Lower lobe of right lung (tissue), 2 donors: Measurements from ENCODE around the gene PODXL2. TPM values are rescaled to one million over a fixed set of nuclear protein-coding genes. Genes with fewer than 3 reads are reported as not detected.
A peak's percentile ranks its signal among the peaks of the same experiment; 100 is the strongest.

Experiments used
- ATAC-seq, 2 donors: fragments of 200-7000 bp; cut with Tn5 transposase; one replicate each; pipeline ENCODE4 v1.9.1; 2020 to 2022; ENCODE audit warnings: mild to moderate bottlenecking in 2 of 2, moderate library complexity in 2 of 2
- DNase-seq: peaks from one replicate; pipeline ENCODE4 v3.0.0-alpha.2; 2020
- H3K27ac ChIP-seq: fragments of 200-600 bp; one replicate; pipeline ENCODE4 v1.8.0; 2022
- H3K27me3 ChIP-seq: fragments of 200-600 bp; one replicate; pipeline ENCODE4 v1.8.0; 2022; ENCODE audit warnings: low read depth
- H3K36me3 ChIP-seq: fragments of 200-600 bp; one replicate; pipeline ENCODE4 v1.8.0; 2022; ENCODE audit warnings: mild to moderate bottlenecking
- H3K4me1 ChIP-seq: fragments of 200-600 bp; one replicate; pipeline ENCODE4 v1.8.0; 2022
- H3K4me3 ChIP-seq: fragments of 200-600 bp; one replicate; pipeline ENCODE4 v1.8.0; 2022; ENCODE audit warnings: mild to moderate bottlenecking
- H3K9me3 ChIP-seq: fragments of 200-600 bp; one replicate; pipeline ENCODE4 v1.8.0; 2022
- intact Hi-C: fragments of 100-400 bp; cut with DNase I; formaldehyde crosslinking; loops from one replicate; pipeline ENCODE4 v1.11.0; 2022
- total RNA-seq: library from RNA; stranded (reverse); fragmentation: NEBNext Ultra II Directional; extraction: Animal tissue kit (Norgen Biotek cat#: 25700); gene quantifications from one replicate; pipeline ENCODE4 v1.2.1, GENCODE V29; 2021
- TF ChIP-seq, protein P1 (sequence below): fragments of 200-600 bp; IDR thresholded peaks from one replicate; pipeline ENCODE4 v1.8.0; 2022; ENCODE audit warnings: antibody characterized with exemption, mild to moderate bottlenecking
- donor health status: DM: no; HTN: yes; CAD: no; lungs with severe emphysema.

PODXL2 gene
- total RNA-seq, 1 donor from 2014 or later = 2.2 TPM

DNA sequence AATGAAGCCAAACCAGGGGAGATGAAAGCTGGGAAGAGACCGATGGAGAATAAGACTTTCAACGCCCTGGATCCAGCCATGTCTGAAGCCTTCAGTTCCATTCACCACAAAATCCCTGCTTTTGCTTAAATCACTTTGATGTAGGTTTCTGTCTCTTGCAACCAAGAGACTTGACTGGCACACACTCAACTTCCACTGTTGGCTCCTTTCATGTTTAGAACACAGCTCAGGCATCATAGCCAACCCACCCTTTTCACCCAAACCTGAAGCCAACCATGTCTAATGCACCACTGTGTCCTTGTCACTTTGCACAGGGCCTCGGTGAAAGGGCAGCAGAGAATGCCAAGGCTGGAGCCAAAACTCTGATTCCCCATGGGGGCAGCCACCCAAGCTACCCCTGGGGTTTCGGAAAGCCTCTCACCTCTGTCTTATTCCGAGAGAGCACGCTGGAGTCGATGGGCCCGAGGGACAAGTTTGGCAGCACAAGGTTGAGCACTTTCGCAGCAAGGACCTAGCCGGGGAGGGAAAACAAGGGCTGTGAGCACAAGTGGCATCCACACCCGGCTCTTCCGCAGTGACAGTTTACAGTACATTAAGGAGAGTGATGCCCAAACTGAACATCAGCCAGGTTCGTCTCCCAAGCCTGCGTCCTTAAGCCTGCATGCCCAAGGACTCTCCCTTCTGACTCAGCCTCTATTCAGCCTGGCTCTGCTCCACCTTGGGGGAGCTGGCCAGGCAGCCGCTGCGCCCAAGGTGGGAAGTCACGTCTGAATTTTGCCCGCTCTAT, 81.4 kb downstream of the PODXL2 start:
- Histone ChIP-seq H3K9me3 (no peaks in the 10 kb centered on the region), H3K4me1 (peaks cover 49% of the 10 kb centered on the region), H3K27me3 (no peaks in the 10 kb centered on the region), H3K27ac (peak overlapping the region; percentile 6), H3K36me3 (peaks cover 13% of the 10 kb centered on the region), H3K4me3 (no peak overlapping the region)
- ATAC-seq = peak in 1 of 2 donors; percentile 9
- intact Hi-C loops = no loop called here
- no peak for DNase-seq
- TF ChIP-seq, protein P1, sequence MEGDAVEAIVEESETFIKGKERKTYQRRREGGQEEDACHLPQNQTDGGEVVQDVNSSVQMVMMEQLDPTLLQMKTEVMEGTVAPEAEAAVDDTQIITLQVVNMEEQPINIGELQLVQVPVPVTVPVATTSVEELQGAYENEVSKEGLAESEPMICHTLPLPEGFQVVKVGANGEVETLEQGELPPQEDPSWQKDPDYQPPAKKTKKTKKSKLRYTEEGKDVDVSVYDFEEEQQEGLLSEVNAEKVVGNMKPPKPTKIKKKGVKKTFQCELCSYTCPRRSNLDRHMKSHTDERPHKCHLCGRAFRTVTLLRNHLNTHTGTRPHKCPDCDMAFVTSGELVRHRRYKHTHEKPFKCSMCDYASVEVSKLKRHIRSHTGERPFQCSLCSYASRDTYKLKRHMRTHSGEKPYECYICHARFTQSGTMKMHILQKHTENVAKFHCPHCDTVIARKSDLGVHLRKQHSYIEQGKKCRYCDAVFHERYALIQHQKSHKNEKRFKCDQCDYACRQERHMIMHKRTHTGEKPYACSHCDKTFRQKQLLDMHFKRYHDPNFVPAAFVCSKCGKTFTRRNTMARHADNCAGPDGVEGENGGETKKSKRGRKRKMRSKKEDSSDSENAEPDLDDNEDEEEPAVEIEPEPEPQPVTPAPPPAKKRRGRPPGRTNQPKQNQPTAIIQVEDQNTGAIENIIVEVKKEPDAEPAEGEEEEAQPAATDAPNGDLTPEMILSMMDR = no peak

DNA sequence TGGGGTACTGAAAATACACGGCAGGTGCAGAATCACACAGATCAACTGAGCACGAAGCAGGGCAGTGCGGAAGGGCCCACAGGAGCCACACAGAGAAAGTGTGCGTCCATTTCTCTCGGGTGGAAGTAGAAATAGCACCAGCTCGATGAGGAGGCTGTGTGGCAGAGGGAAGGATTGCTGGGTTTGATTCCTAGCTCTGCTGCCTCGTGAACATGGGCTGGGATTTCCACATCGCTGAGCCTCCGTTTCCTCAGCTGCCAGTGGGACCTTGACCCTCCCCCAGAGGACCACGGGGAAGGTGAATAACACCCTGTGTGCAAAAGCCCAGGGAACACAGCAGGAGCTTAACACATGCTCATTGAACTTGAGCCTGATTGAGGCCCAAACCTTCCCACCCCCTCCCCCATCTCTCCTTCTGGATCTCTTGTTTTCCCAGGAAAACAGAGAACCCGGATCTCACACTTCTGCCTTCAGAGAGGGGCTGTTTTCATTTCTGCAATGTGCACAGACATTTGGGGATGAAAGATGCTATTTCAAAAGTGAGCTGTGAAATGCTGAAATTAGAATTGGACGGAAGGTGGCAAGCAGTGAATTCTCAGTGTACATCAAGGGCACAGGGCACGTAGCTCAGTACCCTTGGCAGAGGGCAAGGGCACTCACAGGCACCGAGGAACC, 82.2 kb downstream of the PODXL2 start:
- H3K9me3 ChIP-seq = no peaks in the 10 kb centered on the region
- DNase-seq (no peak), ATAC-seq (no peak)
- intact Hi-C loops = no loop called here
- H3K4me1 ChIP-seq = peaks cover 57% of the 10 kb centered on the region
- H3K27me3 ChIP-seq = no peaks in the 10 kb centered on the region
- no peak overlapping the region for H3K27ac ChIP-seq
- H3K36me3 ChIP-seq = peaks cover 12% of the 10 kb centered on the region
- TF ChIP-seq, protein P1 = no peak
- H3K4me3 ChIP-seq = no peak overlapping the region

DNA sequence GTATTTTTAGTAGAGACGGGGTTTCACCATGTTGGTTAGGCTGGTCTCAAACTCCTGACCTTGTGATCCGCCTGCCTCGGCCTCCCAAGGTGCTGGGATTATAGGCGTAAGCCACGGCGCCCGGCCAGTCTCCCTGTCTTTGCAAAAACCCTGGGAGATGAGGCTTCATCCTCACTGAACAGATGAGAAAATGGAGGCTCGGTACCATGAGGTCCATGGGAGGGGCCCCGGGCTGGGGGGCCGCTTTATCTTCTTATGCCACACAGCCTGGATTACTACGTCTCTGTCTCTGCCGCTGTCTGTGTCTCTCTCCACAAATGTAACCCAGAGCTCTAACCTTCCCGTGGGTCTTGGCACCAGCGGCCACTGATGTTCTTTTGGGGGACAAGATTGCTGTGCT, 82.9 kb downstream of the PODXL2 start:
- intact Hi-C loops = no loop called here
- no peak for DNase-seq

DNA sequence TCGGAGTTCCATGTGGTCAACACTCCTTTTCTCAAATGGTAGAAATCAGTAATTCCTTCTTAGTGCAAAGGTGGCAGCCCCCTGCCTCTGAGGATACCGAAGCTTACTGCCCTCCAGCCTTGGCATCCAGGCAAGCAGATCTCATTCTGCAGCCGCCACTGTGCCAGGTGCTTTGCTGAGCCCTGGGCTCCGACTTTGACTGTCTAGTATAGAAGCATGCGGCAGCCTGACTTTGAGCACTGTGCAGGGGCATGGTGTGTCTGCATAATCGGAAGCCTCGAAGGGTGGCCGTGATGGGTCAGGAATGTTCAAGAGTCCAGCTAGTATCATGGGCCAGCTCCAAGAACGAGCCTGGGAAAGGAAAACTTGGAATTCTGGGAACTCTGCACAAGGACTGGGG, 83.5 kb downstream of the PODXL2 start:
- Histone ChIP-seq H3K27me3 (no peaks in the 10 kb centered on the region), H3K36me3 (peaks cover 12% of the 10 kb centered on the region), H3K9me3 (no peaks in the 10 kb centered on the region), H3K4me1 (peaks cover 61% of the 10 kb centered on the region), H3K27ac (peak overlapping the region; percentile 54), H3K4me3 (no peak overlapping the region)
- ATAC-seq (no peak), DNase-seq (no peak)
- intact Hi-C loops = no loop called here
- TF ChIP-seq, protein P1 = no peak

More for the DNA sequence above, 82.9 kb downstream of the PODXL2 start:
- Histone ChIP-seq H3K4me3 (no peak overlapping the region), H3K9me3 (no peaks in the 10 kb centered on the region), H3K27me3 (no peaks in the 10 kb centered on the region), H3K27ac (no peak overlapping the region), H3K36me3 (peaks cover 12% of the 10 kb centered on the region), H3K4me1 (peaks cover 58% of the 10 kb centered on the region)
- no peak for ATAC-seq
- TF ChIP-seq, protein P1 = no peak

DNA sequence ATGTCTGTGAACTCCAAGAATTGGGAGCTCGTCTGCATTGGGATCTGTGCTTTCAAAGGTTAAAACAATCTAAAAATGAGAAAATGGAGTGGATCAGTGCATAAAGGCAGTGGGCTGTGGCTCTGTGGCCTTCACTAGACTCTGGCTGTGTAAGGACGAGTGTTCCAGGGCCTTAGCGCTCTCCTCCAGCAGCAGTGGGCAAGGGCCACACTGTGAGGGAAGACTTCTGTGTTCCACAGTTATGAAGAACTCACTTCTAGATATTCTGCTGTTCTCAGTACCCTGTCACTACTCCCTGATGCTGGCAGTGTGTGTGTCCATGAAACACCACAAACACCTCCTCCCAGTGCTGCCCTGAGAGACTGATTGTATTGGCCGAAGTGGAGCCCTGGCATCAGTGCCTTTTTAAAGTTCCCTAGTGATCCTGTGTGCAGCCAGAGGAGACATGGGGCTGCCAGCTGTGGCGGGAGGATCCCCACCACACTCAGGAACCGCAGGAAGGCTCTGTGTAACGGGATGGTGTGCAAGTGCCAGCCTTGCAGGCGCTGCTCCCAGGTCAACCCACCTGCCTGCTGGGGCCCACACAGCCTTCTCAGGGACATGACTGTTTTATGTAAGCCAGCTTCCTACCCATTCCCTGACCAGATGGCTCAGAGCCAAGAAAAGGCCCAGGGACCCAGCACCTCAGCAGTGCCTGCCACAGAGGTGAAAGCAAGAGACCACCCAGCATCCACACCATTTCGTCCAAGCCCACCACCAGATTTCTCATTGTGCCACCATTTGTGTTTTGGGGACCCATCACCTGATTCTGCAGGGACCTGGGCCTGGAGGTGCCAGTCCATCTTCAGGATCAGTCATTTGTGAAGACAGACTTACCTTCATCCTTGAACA, 84.1 kb downstream of the PODXL2 start:
- peak overlapping the region; percentile 54 for H3K27ac ChIP-seq
- no peaks in the 10 kb centered on the region for H3K9me3 ChIP-seq
- ATAC-seq = peak in 1 of 2 donors; percentile 5
- peaks cover 8% of the 10 kb centered on the region for H3K36me3 ChIP-seq
- intact Hi-C loops = no loop called here
- no peak for DNase-seq
- H3K4me3 ChIP-seq = no peak overlapping the region
- H3K27me3 ChIP-seq = no peaks in the 10 kb centered on the region
- peaks cover 57% of the 10 kb centered on the region for H3K4me1 ChIP-seq
- TF ChIP-seq, protein P1 = no peak
